Measurements from ENCODE around the gene HAX1.
"Not testable (repeated sequence)": the region's sequence is repeated elsewhere in the genome, so short reads cannot be mapped to it uniquely, and the experiment has no call there.

HAX1 gene

GRCh38 chr1:154272217-154272998 lies at the start of gene HAX1:
Gene HAX1, plus strand, starts transcription at chr1:154272629. Its CDS starts 95 bp downstream, at chr1:154272724.
- DNase-seq: peak; percentile 82 to 94

DNA sequence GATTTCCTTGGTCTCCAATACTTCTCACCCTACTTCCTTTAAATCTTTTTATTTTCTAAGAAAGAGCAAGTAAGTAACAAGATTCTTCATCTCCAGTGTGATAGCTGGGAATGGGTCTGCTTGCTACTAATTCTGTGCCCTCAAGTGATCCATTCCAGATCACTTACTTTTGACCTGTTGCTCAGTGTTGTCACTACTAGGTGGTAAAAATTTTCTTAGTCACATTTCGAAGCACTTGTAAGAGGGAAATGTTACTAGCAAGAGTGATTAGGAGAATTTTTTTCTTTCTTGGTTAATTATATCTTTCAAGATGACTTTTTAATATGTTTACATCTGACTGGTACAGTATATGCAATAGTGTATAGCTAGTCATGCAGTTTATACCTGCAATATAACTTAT lies 49.5 kb upstream of the HAX1 start:
- no peak for DNase-seq

- DNase-seq: no peak
These were observed 48.8 kb upstream of the HAX1 start for GRCh38 chr1:154223621-154224020.

GRCh38 chr1:154225370-154225769 lies 47.1 kb upstream of the HAX1 start:
- no peak for DNase-seq

DNA sequence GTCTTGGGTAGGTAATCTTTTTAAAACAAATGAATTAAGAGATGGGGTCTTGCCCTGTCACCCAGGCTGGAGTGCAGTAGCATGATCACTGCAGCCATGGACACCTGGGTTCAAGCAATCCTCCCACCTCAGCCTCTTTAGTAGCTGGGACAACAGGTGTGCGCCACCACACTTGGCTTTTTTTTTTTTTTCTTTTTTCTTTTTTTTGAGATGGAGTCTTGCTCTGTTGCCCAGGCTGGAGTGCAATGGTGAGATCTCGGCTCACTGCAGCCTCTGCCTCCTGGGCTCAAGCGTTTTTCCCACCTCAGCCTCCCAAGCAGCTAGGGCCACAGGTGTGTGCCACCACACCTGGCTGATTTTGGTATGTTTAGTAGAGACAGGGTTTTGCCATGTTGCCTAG lies 41.3 kb upstream of the HAX1 start:
- not testable (repeated sequence) for DNase-seq

DNA sequence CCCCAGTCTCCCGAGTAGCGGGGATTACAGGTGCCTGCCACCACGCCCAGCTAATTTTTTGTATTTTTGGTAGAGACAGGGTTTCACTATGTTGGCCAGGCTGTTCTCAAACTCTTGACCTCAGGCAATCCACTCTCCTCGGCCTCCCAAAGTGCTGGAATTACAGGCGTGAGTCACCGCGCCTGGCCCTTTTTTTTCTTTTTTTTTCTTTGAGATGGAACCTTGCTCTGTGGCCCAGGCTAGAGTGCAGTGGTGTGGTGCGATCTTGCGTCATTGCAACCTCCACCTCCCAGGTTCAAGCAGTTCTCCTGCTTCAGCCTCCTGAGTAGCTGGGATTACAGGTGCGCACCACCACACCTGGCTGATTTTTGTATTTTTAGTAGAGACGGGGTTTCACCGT lies 39.3 kb upstream of the HAX1 start:
- DNase-seq: not testable (repeated sequence)

GRCh38 chr1:154236855-154237254 lies 35.6 kb upstream of the HAX1 start:
- no peak for DNase-seq

DNA sequence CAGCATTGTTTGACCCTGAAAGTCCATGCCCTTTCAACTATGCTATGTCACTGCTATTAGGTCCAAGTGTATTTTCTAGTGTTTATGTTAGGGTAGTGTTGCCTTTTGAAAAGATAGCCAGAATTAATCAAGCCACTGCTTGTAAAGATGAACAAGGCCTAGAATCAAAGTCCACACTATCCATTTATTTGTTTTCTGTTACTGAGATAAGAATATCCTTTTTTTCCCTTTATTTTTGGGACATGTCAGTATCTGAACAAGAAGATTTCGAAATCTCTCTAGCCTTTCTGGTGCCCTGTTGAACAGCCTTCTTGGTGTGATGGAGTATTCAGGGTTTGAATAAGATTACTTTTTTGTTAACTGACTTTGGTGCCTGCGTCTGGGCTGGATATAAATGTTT lies 35.0 kb upstream of the HAX1 start:
- no peak for DNase-seq

- DNase-seq: no peak
These were observed 34.4 kb upstream of the HAX1 start for GRCh38 chr1:154237880-154238506.

- DNase-seq: no peak
These were observed 32.9 kb upstream of the HAX1 start for GRCh38 chr1:154239491-154239890.

- DNase-seq: no peak
These were observed 32.1 kb upstream of the HAX1 start for GRCh38 chr1:154240294-154240833.

DNA sequence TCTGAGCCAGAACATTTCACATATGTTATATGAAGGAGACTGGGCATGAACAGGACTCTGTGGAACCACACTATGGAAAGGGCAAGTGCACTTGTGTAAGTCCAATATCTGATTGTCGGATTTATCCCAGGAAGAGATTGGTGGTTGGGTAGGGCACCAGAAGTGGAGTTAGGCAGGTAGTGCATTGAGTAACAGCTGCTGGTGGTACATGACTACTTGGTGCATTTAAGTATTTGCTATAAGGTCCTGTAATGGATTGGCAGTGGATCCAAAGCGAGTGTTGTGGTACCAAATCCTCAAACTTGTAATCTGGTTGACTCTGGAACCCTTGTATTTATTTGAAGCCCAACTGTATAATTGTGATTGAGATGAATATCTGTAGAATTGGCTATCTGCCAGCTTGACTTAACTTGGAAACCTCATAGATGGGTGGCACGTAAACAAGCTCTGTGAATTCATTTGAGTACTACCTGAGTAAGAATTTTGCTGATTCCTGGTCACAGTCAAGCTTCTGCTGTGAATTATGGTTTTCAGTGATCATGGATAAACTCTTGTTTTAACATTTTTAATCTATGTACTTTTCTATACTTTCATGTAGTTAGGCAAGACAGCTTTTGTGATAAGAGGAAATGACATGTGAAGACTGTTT lies 30.6 kb upstream of the HAX1 start:
- no peak for DNase-seq

DNA sequence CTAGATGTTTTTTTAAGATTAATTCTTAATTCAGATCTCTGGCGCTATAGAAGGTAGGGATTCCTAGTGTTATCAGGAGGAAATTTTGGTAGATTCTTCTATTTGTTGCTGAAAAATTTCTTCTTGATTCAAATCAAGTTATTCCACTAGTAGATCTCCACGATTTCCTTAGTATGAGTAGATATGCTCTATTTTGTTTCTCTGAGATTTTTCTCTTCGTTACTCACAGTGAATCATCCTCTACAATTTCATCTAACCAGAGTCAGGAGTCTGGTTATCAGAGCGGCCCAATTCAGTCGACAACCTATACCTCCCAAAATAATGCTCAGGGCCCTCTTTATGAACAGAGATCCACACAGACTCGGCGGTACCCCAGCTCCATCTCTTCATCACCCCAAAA lies 18.8 kb upstream of the HAX1 start:
- DNase-seq: no peak

DNA sequence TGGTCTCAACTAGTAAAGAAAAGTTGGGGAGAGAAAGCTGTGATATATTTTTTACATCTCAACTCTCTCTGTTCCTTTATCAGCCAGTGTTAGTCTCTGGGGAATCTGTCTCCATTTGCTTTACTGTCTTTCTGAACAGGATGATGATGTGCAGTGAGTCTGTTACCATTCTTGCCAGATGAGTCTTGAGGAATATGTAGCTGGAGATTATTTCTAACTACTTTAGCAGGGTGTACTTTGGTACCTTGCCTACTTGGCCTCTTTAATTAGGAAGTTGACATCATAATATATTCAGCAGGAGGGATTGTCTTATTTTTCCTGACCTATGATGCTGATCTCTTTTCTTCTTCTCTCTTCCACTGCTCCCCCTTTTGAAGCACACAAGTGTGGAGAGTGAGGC lies 15.7 kb upstream of the HAX1 start:
- no peak for DNase-seq

DNA sequence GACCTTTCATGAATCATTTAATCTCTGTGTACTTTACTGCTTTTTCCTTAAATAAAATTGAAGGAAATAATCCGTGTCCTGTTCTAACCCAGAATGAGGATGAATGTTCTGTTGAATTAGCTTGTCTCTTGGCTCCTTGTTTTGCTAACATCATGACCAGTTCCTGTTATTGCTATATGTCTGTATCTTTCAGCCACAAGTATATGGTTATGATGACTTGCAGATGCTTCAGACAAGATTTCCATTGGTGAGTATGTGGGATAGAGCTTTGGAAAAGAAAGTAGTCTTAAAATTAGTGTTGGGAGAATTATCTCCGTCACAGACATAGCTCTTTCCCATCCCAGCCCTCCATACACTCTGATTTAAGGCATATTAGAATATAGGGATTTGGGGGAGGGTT lies 13.6 kb upstream of the HAX1 start:
- DNase-seq: no peak

GRCh38 chr1:154260127-154260526 lies 12.3 kb upstream of the HAX1 start:
- no peak for DNase-seq

GRCh38 chr1:154263465-154264332 lies 8.7 kb upstream of the HAX1 start:
- no peak for DNase-seq

DNA sequence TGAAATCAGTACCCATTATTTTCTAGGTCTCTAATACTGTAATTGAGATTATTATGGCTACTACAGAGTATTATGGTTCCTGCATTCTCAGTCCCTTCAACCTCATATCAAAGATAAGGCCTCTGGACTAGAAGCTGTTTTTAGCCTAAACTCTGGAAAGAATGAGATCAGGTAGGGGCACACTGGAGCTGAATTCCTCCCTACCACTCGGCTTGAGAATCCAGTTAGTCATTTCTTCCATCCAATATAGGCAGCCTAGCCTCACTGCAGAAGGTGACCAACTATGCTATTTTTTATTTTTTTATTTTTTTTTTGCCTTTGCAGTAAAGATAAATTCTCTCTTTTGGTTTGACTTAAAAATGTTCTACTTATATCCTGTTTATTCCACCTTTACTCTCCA lies 8.0 kb upstream of the HAX1 start:
- DNase-seq: no peak

DNA sequence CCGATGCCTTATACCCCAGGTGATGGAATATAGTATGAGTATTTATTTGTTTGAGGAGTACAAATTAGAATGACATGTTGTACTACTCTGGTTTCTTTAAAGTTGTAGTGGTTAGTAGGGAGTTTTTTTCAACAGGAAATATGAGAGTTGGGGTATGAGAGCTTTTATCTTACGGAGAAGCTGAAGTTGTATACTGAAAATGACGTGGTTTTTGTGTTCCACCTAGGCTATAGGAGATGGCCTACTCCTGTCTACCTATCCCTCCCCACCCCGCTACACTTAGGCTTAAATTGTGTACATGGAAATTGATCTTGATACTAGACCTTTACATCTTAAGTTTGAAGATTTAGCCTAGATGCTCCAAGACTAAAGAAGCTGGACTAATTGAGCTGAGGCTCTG lies 6.8 kb upstream of the HAX1 start:
- DNase-seq: no peak

DNA sequence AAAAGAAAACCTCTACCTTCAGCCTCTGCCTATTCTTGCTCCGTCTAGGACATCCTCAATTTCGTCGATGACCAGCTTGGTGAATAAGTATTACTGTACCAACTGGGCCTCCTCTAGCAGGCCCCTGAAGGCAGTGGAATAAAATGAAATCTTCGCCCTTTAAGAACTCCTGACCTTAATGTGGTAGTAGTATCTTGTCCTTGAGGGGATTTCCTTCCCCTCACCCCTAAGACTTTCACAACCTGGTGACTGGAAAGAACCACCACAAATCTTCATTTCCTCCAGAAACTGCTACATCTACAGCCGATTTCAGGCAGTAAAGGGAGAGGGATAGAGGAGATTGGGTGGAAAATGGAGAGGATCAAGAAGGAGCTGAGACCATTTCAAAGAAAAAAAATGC lies 1.6 kb upstream of the HAX1 start:
- DNase-seq: no peak

GRCh38 chr1:154272999-154273563 lies 652 bp downstream of the HAX1 start:
- DNase-seq: no peak

- DNase-seq: peak; percentile 5 to 22
These were observed 4.4 kb downstream of the HAX1 start for GRCh38 chr1:154276797-154277196.

DNA sequence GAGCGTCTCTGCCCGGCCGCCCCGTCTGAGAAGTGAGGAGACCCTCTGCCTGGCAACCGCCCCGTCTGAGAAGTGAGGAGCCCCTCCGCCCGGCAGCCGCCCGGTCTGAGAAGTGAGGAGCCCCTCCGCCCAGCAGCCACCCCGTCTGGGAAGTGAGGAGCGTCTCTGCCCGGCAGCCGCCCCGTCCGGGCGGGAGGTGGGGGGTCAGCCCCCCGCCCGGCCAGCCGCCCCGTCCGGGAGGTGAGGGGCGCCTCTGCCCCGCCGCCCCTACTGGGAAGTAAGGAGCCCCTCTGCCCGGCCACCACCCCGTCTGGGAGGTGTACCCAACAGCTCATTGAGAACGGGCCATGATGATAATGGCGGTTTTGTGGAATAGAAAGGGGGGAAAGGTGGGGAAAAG lies 15.2 kb downstream of the HAX1 start:
- not testable (repeated sequence) for DNase-seq
